WTC11 (cell line): Measurements from ENCODE around the gene MGAM2.

Experiments
- CBFB ChIP-seq: sonication (generic); formaldehyde crosslinking; IDR thresholded peaks from 2 replicates; pipeline ENCODE4 v1.8.1; 2022; ENCODE audit warnings: mild to moderate bottlenecking, low read depth, missing genetic modification reagents
- EMX1 ChIP-seq: fragments of 250-450 bp; sonication (Bioruptor Pico); IDR thresholded peaks from 2 replicates; pipeline ENCODE4 v1.8.0; 2021; ENCODE audit warnings: mild to moderate bottlenecking
- FOXK1 ChIP-seq: sonication (generic); formaldehyde crosslinking; IDR thresholded peaks from 2 replicates; pipeline ENCODE4 v1.8.0; 2022; ENCODE audit warnings: mild to moderate bottlenecking, moderate library complexity, missing genetic modification reagents
- IRF2 ChIP-seq: sonication (generic); formaldehyde crosslinking; IDR thresholded peaks from 2 replicates; pipeline ENCODE4 v1.8.0; 2022; ENCODE audit warnings: low read depth, missing genetic modification reagents, borderline replicate concordance
- JUN ChIP-seq: sonication (generic); formaldehyde crosslinking; IDR thresholded peaks from 2 replicates; pipeline ENCODE4 v1.8.0; 2023; ENCODE audit warnings: mild to moderate bottlenecking, missing genetic modification reagents
- MYBL2 ChIP-seq: sonication (generic); formaldehyde crosslinking; IDR thresholded peaks from 2 replicates; pipeline ENCODE4 v1.8.1; 2023; ENCODE audit warnings: mild to moderate bottlenecking, moderate library complexity, missing genetic modification reagents
- NFYB ChIP-seq: sonication (generic); formaldehyde crosslinking; conservative IDR thresholded peaks from 2 replicates; pipeline ENCODE4 v1.8.0; 2022; ENCODE audit warnings: low read depth, missing genetic modification reagents
- NR2C2 ChIP-seq: sonication (generic); formaldehyde crosslinking; IDR thresholded peaks from 2 replicates; pipeline ENCODE4 v1.8.0; 2022; ENCODE audit warnings: mild to moderate bottlenecking, missing genetic modification reagents
- ZBTB21 ChIP-seq: sonication (generic); formaldehyde crosslinking; IDR thresholded peaks from 2 replicates; pipeline ENCODE4 v1.8.1; 2023; ENCODE audit warnings: mild to moderate bottlenecking, missing genetic modification reagents, borderline replicate concordance
- ZNF232 ChIP-seq: sonication (generic); formaldehyde crosslinking; IDR thresholded peaks from 2 replicates; pipeline ENCODE4 v1.8.0; 2022; ENCODE audit warnings: mild to moderate bottlenecking, missing genetic modification reagents
- TF ChIP-seq, protein P1 (sequence below): sonication (generic); formaldehyde crosslinking; IDR thresholded peaks from 2 replicates; pipeline ENCODE4 v1.8.1; 2023; ENCODE audit warnings: mild to moderate bottlenecking, missing genetic modification reagents, borderline replicate concordance
- TF ChIP-seq, protein P2 (sequence below): fragments of 200-600 bp; IDR thresholded peaks from 2 replicates; pipeline ENCODE4 v1.8.0; 2022; ENCODE audit warnings: antibody characterized with exemption
- TF ChIP-seq, protein P3 (sequence below): sonication (generic); formaldehyde crosslinking; IDR thresholded peaks from 2 replicates; pipeline ENCODE4 v1.8.1; 2023; ENCODE audit warnings: mild to moderate bottlenecking, missing genetic modification reagents, moderate library complexity

DNA sequence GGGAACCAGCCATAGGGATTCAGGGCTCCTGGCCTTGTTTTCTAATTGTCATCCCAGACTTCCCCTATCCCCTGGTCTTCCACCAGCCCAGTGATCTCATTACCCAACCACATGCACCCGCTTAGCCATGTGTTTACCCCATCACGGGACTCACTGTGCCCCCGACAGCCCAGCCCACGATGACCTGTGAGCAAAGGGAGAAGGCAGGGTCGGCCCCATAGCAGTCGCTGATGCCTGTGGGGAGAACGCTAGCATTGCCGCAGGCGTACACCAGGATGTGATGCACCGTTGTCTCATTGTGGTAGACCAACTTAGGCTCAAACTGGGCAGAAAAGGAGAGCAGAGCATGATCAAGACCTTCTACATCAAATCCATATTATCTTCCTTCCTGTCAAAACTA, 132.3 kb downstream of the MGAM2 start:
- TF ChIP-seq, protein P1, sequence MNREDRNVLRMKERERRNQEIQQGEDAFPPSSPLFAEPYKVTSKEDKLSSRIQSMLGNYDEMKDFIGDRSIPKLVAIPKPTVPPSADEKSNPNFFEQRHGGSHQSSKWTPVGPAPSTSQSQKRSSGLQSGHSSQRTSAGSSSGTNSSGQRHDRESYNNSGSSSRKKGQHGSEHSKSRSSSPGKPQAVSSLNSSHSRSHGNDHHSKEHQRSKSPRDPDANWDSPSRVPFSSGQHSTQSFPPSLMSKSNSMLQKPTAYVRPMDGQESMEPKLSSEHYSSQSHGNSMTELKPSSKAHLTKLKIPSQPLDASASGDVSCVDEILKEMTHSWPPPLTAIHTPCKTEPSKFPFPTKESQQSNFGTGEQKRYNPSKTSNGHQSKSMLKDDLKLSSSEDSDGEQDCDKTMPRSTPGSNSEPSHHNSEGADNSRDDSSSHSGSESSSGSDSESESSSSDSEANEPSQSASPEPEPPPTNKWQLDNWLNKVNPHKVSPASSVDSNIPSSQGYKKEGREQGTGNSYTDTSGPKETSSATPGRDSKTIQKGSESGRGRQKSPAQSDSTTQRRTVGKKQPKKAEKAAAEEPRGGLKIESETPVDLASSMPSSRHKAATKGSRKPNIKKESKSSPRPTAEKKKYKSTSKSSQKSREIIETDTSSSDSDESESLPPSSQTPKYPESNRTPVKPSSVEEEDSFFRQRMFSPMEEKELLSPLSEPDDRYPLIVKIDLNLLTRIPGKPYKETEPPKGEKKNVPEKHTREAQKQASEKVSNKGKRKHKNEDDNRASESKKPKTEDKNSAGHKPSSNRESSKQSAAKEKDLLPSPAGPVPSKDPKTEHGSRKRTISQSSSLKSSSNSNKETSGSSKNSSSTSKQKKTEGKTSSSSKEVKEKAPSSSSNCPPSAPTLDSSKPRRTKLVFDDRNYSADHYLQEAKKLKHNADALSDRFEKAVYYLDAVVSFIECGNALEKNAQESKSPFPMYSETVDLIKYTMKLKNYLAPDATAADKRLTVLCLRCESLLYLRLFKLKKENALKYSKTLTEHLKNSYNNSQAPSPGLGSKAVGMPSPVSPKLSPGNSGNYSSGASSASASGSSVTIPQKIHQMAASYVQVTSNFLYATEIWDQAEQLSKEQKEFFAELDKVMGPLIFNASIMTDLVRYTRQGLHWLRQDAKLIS (CRISPR knock-in tag) = no peak
- TF ChIP-seq JUN (CRISPR knock-in tag) (no peak), FOXK1 (CRISPR knock-in tag) (no peak), IRF2 (CRISPR knock-in tag) (no peak), MYBL2 (CRISPR knock-in tag) (no peak), EMX1 (no peak), ZBTB21 (no peak), CBFB (CRISPR knock-in tag) (no peak), NR2C2 (CRISPR knock-in tag) (no peak), ZNF232 (CRISPR knock-in tag) (no peak), NFYB (no peak)
- TF ChIP-seq, protein P2, sequence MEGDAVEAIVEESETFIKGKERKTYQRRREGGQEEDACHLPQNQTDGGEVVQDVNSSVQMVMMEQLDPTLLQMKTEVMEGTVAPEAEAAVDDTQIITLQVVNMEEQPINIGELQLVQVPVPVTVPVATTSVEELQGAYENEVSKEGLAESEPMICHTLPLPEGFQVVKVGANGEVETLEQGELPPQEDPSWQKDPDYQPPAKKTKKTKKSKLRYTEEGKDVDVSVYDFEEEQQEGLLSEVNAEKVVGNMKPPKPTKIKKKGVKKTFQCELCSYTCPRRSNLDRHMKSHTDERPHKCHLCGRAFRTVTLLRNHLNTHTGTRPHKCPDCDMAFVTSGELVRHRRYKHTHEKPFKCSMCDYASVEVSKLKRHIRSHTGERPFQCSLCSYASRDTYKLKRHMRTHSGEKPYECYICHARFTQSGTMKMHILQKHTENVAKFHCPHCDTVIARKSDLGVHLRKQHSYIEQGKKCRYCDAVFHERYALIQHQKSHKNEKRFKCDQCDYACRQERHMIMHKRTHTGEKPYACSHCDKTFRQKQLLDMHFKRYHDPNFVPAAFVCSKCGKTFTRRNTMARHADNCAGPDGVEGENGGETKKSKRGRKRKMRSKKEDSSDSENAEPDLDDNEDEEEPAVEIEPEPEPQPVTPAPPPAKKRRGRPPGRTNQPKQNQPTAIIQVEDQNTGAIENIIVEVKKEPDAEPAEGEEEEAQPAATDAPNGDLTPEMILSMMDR = no peak
- TF ChIP-seq, protein P3, sequence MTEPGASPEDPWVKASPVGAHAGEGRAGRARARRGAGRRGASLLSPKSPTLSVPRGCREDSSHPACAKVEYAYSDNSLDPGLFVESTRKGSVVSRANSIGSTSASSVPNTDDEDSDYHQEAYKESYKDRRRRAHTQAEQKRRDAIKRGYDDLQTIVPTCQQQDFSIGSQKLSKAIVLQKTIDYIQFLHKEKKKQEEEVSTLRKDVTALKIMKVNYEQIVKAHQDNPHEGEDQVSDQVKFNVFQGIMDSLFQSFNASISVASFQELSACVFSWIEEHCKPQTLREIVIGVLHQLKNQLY (CRISPR knock-in tag) = no peak
